ENCODE results near the gene TBC1D12. TPM values are rescaled to one million over a fixed set of nuclear protein-coding genes. Genes with fewer than 3 reads are reported as not detected.

The TBC1D12 gene
- under 1 TPM; 0.10 to 0.17 TPM for total RNA-seq

DNA sequence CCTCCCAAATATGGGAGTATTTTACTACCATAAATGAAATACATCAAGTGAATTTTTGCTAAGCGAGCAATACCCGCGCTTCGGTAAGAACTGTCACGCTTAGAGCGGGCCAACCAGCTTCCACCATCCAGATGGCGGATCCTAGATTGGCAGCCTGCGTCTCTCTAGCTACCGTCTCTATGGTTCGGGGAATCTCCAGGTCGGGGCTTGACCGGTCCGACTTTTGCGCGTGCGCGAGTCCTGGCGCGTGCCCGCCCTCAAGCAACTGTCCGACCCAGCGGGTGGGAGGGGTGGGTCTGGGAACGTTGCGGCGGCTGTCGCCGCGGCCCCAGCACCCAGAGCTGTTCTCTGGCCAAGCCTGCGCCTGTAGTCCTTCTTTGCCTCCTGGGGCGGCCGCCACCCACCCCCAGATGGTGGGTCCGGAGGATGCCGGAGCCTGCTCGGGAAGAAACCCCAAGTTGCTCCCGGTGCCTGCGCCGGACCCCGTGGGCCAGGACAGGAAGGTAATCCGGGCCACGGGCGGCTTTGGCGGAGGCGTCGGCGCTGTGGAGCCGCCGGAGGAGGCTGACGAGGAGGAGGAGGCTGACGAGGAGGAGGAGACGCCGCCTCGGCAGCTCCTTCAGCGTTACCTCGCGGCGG is at the start of gene TBC1D12:
Gene TBC1D12, plus strand, starts transcription at position 338 of the 639 bp plus-strand sequence. Its CDS starts 73 bp downstream, at position 411.

DNA sequence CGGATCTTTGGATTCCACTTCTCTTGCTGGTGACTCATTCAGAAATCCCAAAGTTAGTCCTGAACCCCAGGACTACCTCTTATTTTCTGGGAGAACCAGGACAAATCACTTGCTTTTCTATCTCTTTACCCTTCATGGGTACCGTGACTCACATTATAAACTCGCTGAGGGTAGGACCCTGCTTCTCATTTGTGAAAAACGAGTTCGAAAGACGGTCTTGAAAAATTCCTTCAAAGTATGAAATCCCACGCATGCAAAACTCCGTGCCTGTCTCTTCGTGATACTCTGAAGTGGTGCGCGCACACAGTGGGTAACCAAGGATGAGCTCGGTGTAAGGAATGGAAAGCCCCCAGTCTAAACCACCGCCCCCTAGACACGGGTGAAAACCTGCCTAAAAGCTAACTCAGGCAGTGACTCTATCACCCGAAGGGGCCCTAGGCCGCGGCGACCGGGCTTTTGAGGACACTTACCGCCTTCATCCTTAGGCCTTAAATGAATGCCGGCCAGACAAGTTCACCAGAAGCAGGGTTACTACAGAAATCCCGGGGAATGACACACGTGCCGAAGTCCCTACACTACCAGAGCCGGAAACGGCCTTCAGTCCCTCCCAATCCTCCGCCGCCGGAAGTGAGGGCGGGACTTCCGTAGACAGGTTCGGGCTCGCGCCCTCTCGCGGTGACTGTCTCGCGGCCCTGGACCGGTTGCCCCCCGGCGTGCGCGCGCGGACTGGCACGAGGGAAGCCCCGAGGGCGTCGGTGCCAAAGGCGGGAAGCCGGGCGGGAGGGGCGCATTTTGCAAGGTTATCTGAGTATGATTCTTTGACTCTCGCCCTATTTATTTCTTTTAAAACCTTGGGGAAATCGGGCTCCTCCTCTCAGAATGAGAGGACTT is 39.7 kb upstream of the TBC1D12 start, which contains the start of gene NOC3L:
Gene NOC3L, minus strand, starts transcription at position 580 of the 891 bp plus-strand sequence. Its CDS starts 101 bp downstream, at position 479.

DNA sequence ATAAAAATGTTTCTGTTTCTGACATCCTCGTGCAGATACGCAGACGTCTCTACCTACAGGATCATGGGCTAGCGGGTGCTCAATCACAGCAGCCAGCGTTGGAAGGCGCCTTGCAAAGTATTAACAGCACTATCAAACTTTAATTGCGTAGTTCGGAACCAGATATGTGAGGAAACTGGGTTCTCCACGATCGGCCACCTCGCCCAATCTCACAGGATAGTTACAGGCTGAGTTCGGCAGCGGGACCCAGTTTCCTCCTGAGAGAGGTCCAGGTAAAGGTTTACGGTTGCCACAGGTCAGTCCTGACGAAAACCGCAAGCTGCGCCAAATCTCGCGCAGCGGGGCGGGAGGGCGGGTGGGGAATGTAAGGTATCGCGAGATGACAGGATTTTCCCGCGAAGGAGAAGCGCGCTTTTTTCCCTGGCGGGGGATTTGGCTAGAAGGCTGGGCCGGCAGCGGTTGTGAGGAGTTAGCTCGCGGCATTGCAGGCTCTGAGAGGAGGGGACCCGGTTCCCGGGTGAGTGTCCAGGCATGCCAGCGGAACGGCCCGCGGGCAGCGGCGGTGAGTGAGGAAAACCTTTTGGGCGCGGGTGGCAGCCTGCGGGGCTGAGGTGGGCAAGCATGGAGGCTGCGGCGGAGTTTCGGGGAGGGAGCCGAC is 143.2 kb downstream of the TBC1D12 start, which contains the start of gene HELLS:
Gene HELLS, plus strand, starts transcription at position 398 of the 658 bp plus-strand sequence. Its CDS starts 134 bp downstream, at position 532.

Other genes starting within 250 kb of the TBC1D12 start
- 10 to 100 TPM; 19.7 to 20.8 TPM for gene NOC3L, start 39.6 kb upstream of the TBC1D12 start, total RNA-seq
- 10 to 100 TPM; 84.3 to 86.0 TPM for gene HELLS, start 143.2 kb downstream of the TBC1D12 start, total RNA-seq

Data from activated naive CD4-positive, alpha-beta T cell treated with anti-CD3 and anti-CD28 coated beads, Interleukin-2, amount 10 ng/mL, durations not matched to agents 5 hours and 36 hours (primary cell).